HFF-Myc (cell line): Measurements from ENCODE around the gene AMOTL1.

Source experiments
- DNase-seq: peaks from one replicate; pipeline ENCODE4 v3.0.0-alpha.2; 2011; ENCODE audit warnings: low read depth; ENCODE audit errors: extremely low read depth
- H3K4me3 ChIP-seq: replicated peaks from 2 replicates; pipeline ENCODE4 v1.5.1; 2011; ENCODE audit warnings: low read depth, mild to moderate bottlenecking, control low read depth, low read length
- TF ChIP-seq, protein P1 (sequence below): IDR thresholded peaks from 2 replicates; pipeline ENCODE4 v1.5.1; 2012; ENCODE audit warnings: mild to moderate bottlenecking, low read depth, low read length, control low read depth; ENCODE audit errors: missing control alignments

The AMOTL1 gene

DNA sequence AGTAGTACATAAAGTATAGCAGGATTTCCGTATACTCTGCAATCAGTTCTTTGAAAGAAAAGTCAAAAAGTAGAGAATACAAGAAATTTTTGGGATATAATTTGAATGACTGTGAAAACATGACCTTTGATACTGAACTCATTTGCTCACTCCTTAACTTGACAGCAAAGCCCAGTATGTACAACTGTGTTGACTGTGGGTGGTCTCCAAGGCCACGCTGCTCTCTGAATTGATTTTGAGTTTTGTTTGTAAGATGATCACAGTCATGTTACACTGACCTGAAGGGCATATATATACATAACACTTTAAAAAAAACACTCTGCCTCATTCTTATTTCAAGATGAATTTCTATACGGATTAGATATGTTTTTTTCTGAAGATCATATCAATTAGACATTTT is 9.5 kb upstream of the AMOTL1 start:
- no peak for DNase-seq
- TF ChIP-seq, protein P1, sequence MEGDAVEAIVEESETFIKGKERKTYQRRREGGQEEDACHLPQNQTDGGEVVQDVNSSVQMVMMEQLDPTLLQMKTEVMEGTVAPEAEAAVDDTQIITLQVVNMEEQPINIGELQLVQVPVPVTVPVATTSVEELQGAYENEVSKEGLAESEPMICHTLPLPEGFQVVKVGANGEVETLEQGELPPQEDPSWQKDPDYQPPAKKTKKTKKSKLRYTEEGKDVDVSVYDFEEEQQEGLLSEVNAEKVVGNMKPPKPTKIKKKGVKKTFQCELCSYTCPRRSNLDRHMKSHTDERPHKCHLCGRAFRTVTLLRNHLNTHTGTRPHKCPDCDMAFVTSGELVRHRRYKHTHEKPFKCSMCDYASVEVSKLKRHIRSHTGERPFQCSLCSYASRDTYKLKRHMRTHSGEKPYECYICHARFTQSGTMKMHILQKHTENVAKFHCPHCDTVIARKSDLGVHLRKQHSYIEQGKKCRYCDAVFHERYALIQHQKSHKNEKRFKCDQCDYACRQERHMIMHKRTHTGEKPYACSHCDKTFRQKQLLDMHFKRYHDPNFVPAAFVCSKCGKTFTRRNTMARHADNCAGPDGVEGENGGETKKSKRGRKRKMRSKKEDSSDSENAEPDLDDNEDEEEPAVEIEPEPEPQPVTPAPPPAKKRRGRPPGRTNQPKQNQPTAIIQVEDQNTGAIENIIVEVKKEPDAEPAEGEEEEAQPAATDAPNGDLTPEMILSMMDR = no peak
- H3K4me3 ChIP-seq = no peak overlapping the region

DNA sequence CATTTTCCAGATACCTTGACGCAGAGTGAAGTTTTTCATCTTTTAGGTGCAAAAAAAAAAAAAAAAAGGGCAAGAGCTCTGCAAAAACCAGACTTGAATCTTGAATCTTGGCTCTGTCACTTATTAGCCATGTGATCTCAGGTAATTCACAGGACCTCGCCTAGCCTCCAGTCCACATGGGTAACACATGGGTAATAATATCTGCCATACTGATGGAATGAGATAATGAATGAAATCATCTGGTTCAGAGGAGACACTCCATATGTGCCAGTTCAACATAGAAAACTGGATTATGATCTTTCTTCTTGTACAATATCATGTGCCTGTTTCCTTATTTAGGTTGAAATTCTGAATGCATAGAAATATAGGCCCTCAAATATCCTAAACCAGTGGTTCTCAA is 8.6 kb upstream of the AMOTL1 start:
- TF ChIP-seq, protein P1 = no peak
- DNase-seq = no peak
- no peak overlapping the region for H3K4me3 ChIP-seq

DNA sequence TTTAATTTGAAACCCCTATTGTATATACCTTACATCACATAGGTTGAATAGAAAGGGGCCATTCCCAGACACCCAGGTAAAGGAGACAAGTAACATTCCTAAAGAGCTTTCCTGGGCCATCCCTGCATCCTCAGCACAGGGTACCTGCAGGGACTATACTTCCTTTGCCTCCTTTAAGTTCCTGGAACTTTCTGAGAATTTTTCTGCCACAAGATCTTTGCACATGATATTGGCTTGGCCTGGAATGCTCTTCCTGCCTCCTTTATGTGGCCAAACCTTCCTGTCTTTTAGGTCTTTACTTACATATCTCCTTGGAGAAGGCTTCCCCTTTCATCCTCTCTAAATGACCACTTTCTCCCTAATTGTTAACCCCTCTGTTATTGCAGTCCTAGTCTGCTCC is 7.9 kb upstream of the AMOTL1 start:
- H3K4me3 ChIP-seq = no peak overlapping the region
- no peak for DNase-seq
- TF ChIP-seq, protein P1 = no peak

DNA sequence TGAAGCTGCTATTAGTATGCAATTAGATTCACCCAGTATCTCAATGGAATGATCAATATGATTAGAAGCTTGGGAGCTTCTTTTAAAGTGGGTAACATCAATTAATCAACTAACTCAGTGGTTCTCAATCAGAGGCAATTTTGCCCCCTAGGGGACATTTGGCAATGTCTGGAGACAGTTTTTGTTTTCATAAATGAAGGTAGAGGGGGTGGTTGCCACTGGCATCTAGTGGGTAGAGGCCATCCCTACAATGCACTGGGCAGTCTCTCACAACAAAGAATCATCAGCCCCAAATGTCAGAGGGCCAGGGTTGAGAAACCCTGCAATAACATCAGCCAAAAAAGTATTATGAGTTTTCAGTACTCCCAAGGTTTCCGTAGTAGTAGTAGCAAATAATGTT is 5.9 kb upstream of the AMOTL1 start:
- TF ChIP-seq, protein P1 = peak; percentile 58
- H3K4me3 ChIP-seq = no peak overlapping the region
- no peak for DNase-seq

DNA sequence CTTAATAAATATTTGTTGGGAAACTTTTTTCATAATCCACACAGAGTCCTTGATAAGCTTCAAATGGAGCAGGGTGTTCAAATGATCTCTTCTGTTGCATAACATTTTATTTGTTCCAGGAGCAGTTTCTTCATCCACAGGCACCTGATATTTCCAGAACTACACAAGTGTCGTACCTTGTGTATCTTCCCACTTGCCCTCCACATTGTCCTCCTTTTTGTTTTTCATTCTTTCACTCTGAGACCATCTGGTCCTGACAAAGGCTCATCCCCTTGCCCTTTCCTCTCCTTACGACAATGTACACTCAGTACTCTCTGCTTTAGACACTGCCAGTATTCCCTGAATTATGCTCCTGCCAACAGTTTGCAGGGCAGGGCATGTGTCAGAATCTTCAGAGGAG is 5.2 kb upstream of the AMOTL1 start:
- TF ChIP-seq, protein P1 = no peak
- H3K4me3 ChIP-seq = no peak overlapping the region
- DNase-seq = no peak

DNA sequence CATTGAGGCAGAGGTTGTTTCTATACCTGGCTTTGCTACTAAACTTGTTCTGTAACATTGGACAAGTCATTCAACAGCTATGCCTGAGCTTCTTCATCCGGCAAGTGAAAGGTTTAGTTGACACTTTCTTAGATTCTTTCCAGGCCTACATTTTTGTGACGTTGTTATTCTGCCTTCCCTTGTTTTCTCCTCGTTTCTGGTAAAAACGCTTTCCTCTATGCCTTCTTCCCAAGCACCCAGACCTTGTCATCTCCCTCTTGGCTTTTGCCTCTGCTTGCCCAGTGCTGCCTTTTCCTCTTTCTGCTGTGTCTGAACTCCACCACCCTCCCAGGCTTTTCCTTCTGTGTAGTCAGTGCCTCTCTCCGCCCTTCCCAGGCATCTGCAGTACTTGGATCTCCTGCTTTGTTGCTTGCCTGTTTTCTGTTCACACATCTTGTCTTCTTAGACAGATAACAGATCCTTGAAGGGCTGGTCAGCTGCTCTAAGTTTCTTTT is 1.4 kb upstream of the AMOTL1 start:
- DNase-seq = no peak
- no peak overlapping the region for H3K4me3 ChIP-seq

More for the DNA sequence above, 1.4 kb upstream of the AMOTL1 start:
- TF ChIP-seq, protein P1 = no peak
